Adrenal gland (tissue), 5 donors: ENCODE results near the gene CTNND1.

Experiments
- POLR2A ChIP-seq, 2 donors: fragments of 450-650 bp; IDR thresholded peaks; one replicate each; pipeline ENCODE4 v1.6.1; 2017; ENCODE audit warnings: antibody characterized with exemption in 2 of 2, mild to moderate bottlenecking in 2 of 2, moderate library complexity in 1 of 2
- TF ChIP-seq, protein P1 (sequence below), 6 experiments: fragments of 450-650 bp in 4 of 6; fragments of 200-600 bp in 2 of 6; sonication (generic) in 1 of 6; IDR thresholded peaks; 1 replicate in 5 of 6; 2 replicates in 1 of 6; pipeline versions ENCODE4 v1.5.1 to v1.8.0; 2016 to 2021; ENCODE audit warnings: antibody characterized with exemption in 6 of 6, mild to moderate bottlenecking in 2 of 6, moderate library complexity in 1 of 6
- donor health status: DM: no; HTN: no; CAD: no.

DNA sequence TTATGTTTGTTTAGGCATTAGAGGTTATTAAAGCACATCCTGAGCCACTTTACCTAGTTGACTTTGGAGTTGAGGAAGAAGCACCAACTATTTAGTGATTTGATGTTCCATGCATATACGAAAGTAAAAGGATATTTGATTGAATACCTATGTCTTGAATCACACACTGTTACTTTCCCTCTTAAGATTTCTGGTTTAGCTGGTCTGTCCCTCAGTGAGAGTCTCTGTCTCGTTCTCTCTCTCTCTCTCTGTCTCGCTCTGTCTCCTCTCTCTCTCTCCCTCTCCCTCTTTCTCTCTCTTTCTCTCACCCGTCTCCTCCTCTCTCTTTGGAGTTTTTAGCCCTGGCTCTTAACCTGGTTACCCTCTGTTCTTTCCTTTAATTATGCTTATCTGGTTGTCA, 11.0 kb downstream of the CTNND1 start:
- TF ChIP-seq, protein P1, sequence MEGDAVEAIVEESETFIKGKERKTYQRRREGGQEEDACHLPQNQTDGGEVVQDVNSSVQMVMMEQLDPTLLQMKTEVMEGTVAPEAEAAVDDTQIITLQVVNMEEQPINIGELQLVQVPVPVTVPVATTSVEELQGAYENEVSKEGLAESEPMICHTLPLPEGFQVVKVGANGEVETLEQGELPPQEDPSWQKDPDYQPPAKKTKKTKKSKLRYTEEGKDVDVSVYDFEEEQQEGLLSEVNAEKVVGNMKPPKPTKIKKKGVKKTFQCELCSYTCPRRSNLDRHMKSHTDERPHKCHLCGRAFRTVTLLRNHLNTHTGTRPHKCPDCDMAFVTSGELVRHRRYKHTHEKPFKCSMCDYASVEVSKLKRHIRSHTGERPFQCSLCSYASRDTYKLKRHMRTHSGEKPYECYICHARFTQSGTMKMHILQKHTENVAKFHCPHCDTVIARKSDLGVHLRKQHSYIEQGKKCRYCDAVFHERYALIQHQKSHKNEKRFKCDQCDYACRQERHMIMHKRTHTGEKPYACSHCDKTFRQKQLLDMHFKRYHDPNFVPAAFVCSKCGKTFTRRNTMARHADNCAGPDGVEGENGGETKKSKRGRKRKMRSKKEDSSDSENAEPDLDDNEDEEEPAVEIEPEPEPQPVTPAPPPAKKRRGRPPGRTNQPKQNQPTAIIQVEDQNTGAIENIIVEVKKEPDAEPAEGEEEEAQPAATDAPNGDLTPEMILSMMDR (IDR thresholded peaks at IDR 0.05) = no peak
- TF ChIP-seq POLR2A (IDR thresholded peaks at IDR 0.05) = no peak
